H9 (cell line): ENCODE measurements around the gene ADARB2. TPM values are rescaled to one million over a fixed set of nuclear protein-coding genes. Genes with fewer than 3 reads are reported as not detected.

Source experiments
- DNase-seq: peaks from one replicate; pipeline ENCODE4 v3.0.0-alpha.2; 2017
- H2AFZ ChIP-seq: one replicate; pipeline ENCODE4 v1.6.1; 2013; ENCODE audit warnings: mild to moderate bottlenecking, low read length, control low read depth, moderate library complexity
- H2AK5ac ChIP-seq: 2 replicates; pipeline ENCODE4 v1.6.1; 2013; ENCODE audit warnings: low read length, control low read depth, mixed read lengths; ENCODE audit not compliant: insufficient read length
- H2BK120ac ChIP-seq: one replicate; pipeline ENCODE4 v1.6.1; 2013; ENCODE audit warnings: low read depth, mild to moderate bottlenecking, low read length, control low read depth, inconsistent platforms; ENCODE audit not compliant: poor library complexity, severe bottlenecking
- H2BK12ac ChIP-seq: 2 replicates; pipeline ENCODE4 v1.6.1; 2013; ENCODE audit warnings: low read length, control low read depth, mixed read lengths, low read depth; ENCODE audit not compliant: insufficient read length
- H2BK15ac ChIP-seq: 2 replicates; pipeline ENCODE4 v1.6.1; 2013; ENCODE audit warnings: low read depth, low read length, control low read depth
- H2BK20ac ChIP-seq: one replicate; pipeline ENCODE4 v1.6.1; 2013; ENCODE audit warnings: low read depth, mild to moderate bottlenecking, low read length, control low read depth, inconsistent platforms; ENCODE audit not compliant: poor library complexity, severe bottlenecking
- H2BK5ac ChIP-seq: 2 replicates; pipeline ENCODE4 v1.6.1; 2013; ENCODE audit warnings: low read length, control low read depth, mixed read lengths; ENCODE audit not compliant: insufficient read length
- H3K14ac ChIP-seq: 2 replicates; pipeline ENCODE4 v1.6.1; 2013; ENCODE audit warnings: low read length, control low read depth; ENCODE audit not compliant: insufficient read depth
- H3K18ac ChIP-seq: 2 replicates; pipeline ENCODE4 v1.6.1; 2013; ENCODE audit warnings: low read depth, mild to moderate bottlenecking, mixed read lengths, low read length, control low read depth; ENCODE audit not compliant: insufficient read length
- H3K23ac ChIP-seq: 2 replicates; pipeline ENCODE4 v1.6.1; 2013; ENCODE audit warnings: low read length, control low read depth, mixed read lengths, low read depth; ENCODE audit not compliant: insufficient read length
- H3K23me2 ChIP-seq: 2 replicates; pipeline ENCODE4 v1.6.1; 2013; ENCODE audit warnings: low read depth, mild to moderate bottlenecking, mixed read lengths, low read length, control low read depth; ENCODE audit not compliant: insufficient read length, poor library complexity, severe bottlenecking
- H3K27ac ChIP-seq: 2 replicates; pipeline ENCODE4 v1.5.1; 2013; ENCODE audit warnings: low read length, control low read depth, mixed read lengths, low read depth; ENCODE audit not compliant: insufficient read length
- H3K27me3 ChIP-seq: 2 replicates; pipeline ENCODE4 v1.6.1; 2013; ENCODE audit warnings: low read length, control low read depth, inconsistent platforms; ENCODE audit not compliant: insufficient read depth
- H3K4ac ChIP-seq: 2 replicates; pipeline ENCODE4 v1.6.1; 2013; ENCODE audit warnings: low read depth, mild to moderate bottlenecking, control low read depth, inconsistent platforms, low read length, moderate library complexity
- H3K4me1 ChIP-seq: 2 replicates; pipeline ENCODE4 v1.6.1; 2013; ENCODE audit warnings: low read length, control low read depth, inconsistent platforms; ENCODE audit not compliant: insufficient read depth
- H3K4me2 ChIP-seq: 2 replicates; pipeline ENCODE4 v1.6.1; 2013; ENCODE audit warnings: low read length, control low read depth, mixed read lengths; ENCODE audit not compliant: insufficient read length, insufficient read depth
- H3K56ac ChIP-seq: 2 replicates; pipeline ENCODE4 v1.6.1; 2013; ENCODE audit warnings: low read depth, mild to moderate bottlenecking, mixed read lengths, low read length, control low read depth; ENCODE audit not compliant: insufficient read length
- H3K79me1 ChIP-seq: 2 replicates; pipeline ENCODE4 v1.6.1; 2013; ENCODE audit warnings: low read depth, mild to moderate bottlenecking, moderate library complexity, low read length, control low read depth, inconsistent platforms; ENCODE audit not compliant: insufficient read depth, poor library complexity, severe bottlenecking
- H3K79me2 ChIP-seq: 2 replicates; pipeline ENCODE4 v1.6.1; 2013; ENCODE audit warnings: low read length, control low read depth, inconsistent platforms; ENCODE audit not compliant: insufficient read depth
- H3K9ac ChIP-seq: 2 replicates; pipeline ENCODE4 v1.6.1; 2013; ENCODE audit warnings: low read length, control low read depth, mixed read lengths; ENCODE audit not compliant: insufficient read length; ENCODE audit errors: extremely low read depth
- H3K9me3 ChIP-seq: one replicate; pipeline ENCODE4 v1.6.1; 2013; ENCODE audit warnings: low read depth, low read length, inconsistent platforms; ENCODE audit not compliant: control insufficient read depth
- H3T11ph ChIP-seq: one replicate; pipeline ENCODE4 v1.6.1; 2013; ENCODE audit warnings: mild to moderate bottlenecking, low read length, control low read depth, inconsistent platforms
- H4K20me1 ChIP-seq: one replicate; pipeline ENCODE4 v1.6.1; 2013; ENCODE audit not compliant: control insufficient read depth, insufficient read length, insufficient read depth
- H4K5ac ChIP-seq: 2 replicates; pipeline ENCODE4 v1.6.1; 2013; ENCODE audit warnings: low read depth, mild to moderate bottlenecking, mixed read lengths, low read length, control low read depth; ENCODE audit not compliant: insufficient read length
- H4K8ac ChIP-seq: replicated peaks from 2 replicates; pipeline ENCODE4 v1.6.1; 2013; ENCODE audit warnings: low read length, control low read depth, mixed read lengths, low read depth; ENCODE audit not compliant: insufficient read length
- H4K91ac ChIP-seq: 2 replicates; pipeline ENCODE4 v1.6.1; 2013; ENCODE audit warnings: low read depth, mild to moderate bottlenecking, moderate library complexity, mixed read lengths, low read length, control low read depth; ENCODE audit not compliant: insufficient read length
- H3K27ac Mint-ChIP-seq, 3 experiments: 2 replicates in 2 of 3; 3 replicates in 1 of 3; pipeline ENCODE4 v1.8.0; 2020 to 2021; ENCODE audit warnings: mixed read lengths in 3 of 3, mild to moderate bottlenecking in 1 of 3, moderate library complexity in 1 of 3
- H3K27me3 Mint-ChIP-seq: 2 replicates; pipeline ENCODE4 v1.8.0; 2021; ENCODE audit warnings: low read depth, mild to moderate bottlenecking, moderate library complexity, mixed read lengths
- H3K36me3 Mint-ChIP-seq, 3 experiments: 2 replicates in 2 of 3; 3 replicates in 1 of 3; pipeline ENCODE4 v1.8.0; 2020 to 2021; ENCODE audit warnings: low read depth in 3 of 3, mixed read lengths in 3 of 3; ENCODE audit not compliant: insufficient read depth in 1 of 3
- H3K4me1 Mint-ChIP-seq, 2 experiments: 2 replicates each; pipeline ENCODE4 v1.8.0; 2020; ENCODE audit warnings: mixed read lengths in 2 of 2
- H3K4me3 Mint-ChIP-seq, 2 experiments: 2 replicates in 1 of 2; 3 replicates in 1 of 2; pipeline ENCODE4 v1.8.0; 2020 to 2021; ENCODE audit warnings: mild to moderate bottlenecking in 2 of 2, mixed read lengths in 2 of 2, moderate library complexity in 1 of 2
- H3K9me3 Mint-ChIP-seq, 2 experiments: 2 replicates in 1 of 2; 3 replicates in 1 of 2; pipeline ENCODE4 v1.8.0; 2020; ENCODE audit warnings: mild to moderate bottlenecking in 2 of 2, mixed read lengths in 2 of 2, moderate library complexity in 1 of 2
- CTCF ChIP-seq: fragments of 200-600 bp; sonication (generic); conservative IDR thresholded peaks from 3 replicates; pipeline ENCODE4 v1.8.0; 2021; ENCODE audit warnings: antibody characterized with exemption, mild to moderate bottlenecking
- WGBS: extraction: QIAGEN DNeasy Blood & Tissue Kit; methylation state at CpG from one replicate; pipeline ENCODE4 v1.1.7; 2013; ENCODE audit warnings: missing lambda C conversion rate, low lambda C conversion rate, mixed read lengths; ENCODE audit not compliant: insufficient read length; ENCODE audit errors: extremely low coverage; 5-methylcytosine and 5-hydroxymethylcytosine counted together
- total RNA-seq: library from RNA; stranded (reverse); gene quantifications from 2 replicates; pipeline ENCODE4 v1.2.1, GENCODE V29; 2021

Gene ADARB2
- total RNA-seq, 1 experiment from 2014 or later: 0.87 TPM

- H3K4me1 Mint-ChIP-seq: peaks cover 3 to 9% of the 10 kb centered on the region in 2 experiments
- Histone ChIP-seq H3K23ac (no peak overlapping the region), H3T11ph (no peak overlapping the region), H3K18ac (no peak overlapping the region), H3K23me2 (no peaks in the 10 kb centered on the region), H2AK5ac (no peak overlapping the region), H3K4ac (no peak overlapping the region), H2AFZ (no peak overlapping the region), H3K9ac (no peak overlapping the region), H3K4me1 (no peaks in the 10 kb centered on the region), H2BK120ac (no peak overlapping the region), H2BK5ac (no peak overlapping the region), H4K8ac (no peak overlapping the region), H3K79me2 (no peaks in the 10 kb centered on the region; the same call in 1 of the 2 replicates), H3K27me3 (no peaks in the 10 kb centered on the region), H2BK12ac (no peak overlapping the region), H4K91ac (no peak overlapping the region), H3K79me1 (no peaks in the 10 kb centered on the region), H3K56ac (no peak overlapping the region), H4K5ac (no peak overlapping the region), H2BK20ac (no peak overlapping the region), H3K27ac (no peak overlapping the region), H3K9me3 (no peaks in the 10 kb centered on the region), H4K20me1 (no peaks in the 10 kb centered on the region), H3K4me2 (no peak overlapping the region), H3K14ac (no peak overlapping the region), H2BK15ac (no peak overlapping the region)
- no peaks in the 10 kb centered on the region; a peak in 1 of 5 replicates for H3K9me3 Mint-ChIP-seq
- peaks cover 3% of the 10 kb centered on the region; the same call in 1 of the 2 replicates for H3K27me3 Mint-ChIP-seq
- no peak for TF ChIP-seq CTCF
- no peak overlapping the region for H3K4me3 Mint-ChIP-seq
- DNase-seq: no peak
- H3K27ac Mint-ChIP-seq: no peak overlapping the region
- H3K36me3 Mint-ChIP-seq: no peaks in the 10 kb centered on the region; a peak in 1 of 7 replicates
- WGBS: no CpG with 5 or more reads among the region's 3 CpGs
Measured at GRCh38 chr10:1251769-1252168, 485.6 kb downstream of the ADARB2 start.
